ENCODE results near the gene GRIK5.
A peak's percentile ranks its signal among the peaks of the same experiment; 100 is the strongest.

The GRIK5 gene

DNA sequence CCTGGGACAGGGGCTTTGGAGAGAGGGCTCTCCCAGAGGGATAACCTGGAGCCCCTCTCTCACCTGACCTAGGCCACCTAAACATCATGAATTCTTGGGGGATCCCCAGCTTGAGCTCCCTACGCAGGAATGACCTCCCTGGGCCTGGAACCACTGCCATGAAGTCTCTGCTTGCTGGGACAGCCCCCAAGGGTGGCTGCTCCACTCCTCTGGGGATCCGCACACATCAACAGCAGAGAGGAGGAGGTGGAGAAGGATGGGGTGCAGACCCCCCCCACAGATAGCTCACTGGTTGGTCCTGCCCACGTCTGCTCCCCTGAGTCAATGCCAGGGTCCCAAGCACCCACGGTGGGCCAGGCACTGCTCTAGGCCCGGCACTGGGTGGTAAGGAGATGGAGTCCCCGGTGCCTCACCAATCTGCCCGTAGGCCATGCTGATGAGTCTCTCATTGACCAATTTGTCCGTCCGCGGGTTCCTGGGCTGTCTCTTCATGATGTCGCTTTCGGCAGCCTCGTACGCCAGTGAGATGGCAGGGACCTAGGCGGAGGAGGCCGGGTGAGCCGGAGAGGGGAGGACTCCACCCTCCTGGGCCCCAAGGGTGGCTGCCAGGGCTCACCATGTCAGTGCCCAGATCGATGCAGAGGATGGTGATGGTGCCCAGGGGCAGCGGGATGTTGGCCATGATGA is 100.1 kb downstream of the GRIK5 start:
- no peak for DNase-seq (ENCODE audit: low read depth, low spot score)
- H3K36me3 ChIP-seq (ENCODE audit: control insufficient read depth, insufficient read depth, low read length) = peaks cover 6% of the 10 kb centered on the region
- H3K4me3 ChIP-seq (ENCODE audit: low read length) = no peak overlapping the region
- WGBS (ENCODE audit: insufficient coverage, insufficient read length) = no CpG with 5 or more reads among the region's 19 CpGs
- no peaks in the 10 kb centered on the region for H3K9me3 ChIP-seq (ENCODE audit: control insufficient read depth, insufficient read depth, low read length)
- H3K4me1 ChIP-seq (ENCODE audit: control insufficient read depth, insufficient read depth, low read length) = no peaks in the 10 kb centered on the region
- no peaks in the 10 kb centered on the region for H3K27me3 ChIP-seq (ENCODE audit: control insufficient read depth, insufficient read depth, low read length)
- no peak overlapping the region for H3K27ac ChIP-seq (ENCODE audit: low read length)

DNA sequence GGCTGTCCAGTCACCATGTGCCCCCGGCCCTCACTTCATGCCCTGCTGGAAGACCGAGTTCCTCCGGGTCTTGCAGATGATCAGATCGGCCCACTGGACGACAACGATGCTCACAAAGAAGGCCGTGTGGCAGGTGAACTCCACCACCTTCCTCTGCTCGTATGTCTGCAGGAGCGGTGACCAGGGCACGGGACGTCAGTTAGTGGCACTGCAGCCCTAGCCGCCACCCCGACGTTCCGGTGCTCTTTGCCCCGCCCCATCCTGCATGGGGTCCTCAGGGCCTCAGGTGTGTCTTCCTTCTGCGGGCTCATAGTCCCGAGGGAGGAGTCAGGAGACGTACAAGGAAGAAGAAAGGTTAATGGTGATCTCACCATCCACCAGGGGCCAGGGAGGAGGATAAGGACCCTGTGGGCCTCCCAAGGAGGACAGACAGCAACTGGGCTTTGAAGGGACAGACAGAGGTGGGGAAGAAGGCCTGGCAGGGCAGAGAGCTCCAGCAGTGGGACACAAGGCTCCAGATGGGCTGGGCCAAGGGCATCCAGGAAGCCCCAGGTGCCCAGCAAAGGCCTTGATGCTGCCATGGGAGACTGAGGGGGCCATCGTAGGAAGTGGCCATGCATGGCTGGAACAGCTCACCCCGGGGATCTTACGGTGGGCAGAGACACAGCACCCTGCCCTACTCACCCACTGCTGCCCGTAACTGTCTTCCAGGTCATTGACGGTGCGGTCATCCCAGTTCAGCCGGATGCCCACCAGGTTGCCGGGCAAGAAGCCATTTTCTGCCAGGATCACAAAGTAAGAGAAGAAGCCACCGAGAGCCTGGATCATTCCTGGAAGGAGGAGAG is 101.0 kb downstream of the GRIK5 start:
- peaks cover 6% of the 10 kb centered on the region for H3K36me3 ChIP-seq (ENCODE audit: control insufficient read depth, insufficient read depth, low read length)
- DNase-seq (ENCODE audit: low read depth, low spot score) = no peak
- H3K4me1 ChIP-seq (ENCODE audit: control insufficient read depth, insufficient read depth, low read length) = no peaks in the 10 kb centered on the region
- H3K4me3 ChIP-seq (ENCODE audit: low read length) = no peak overlapping the region
- no CpG with 5 or more reads among the region's 28 CpGs for WGBS (ENCODE audit: insufficient coverage, insufficient read length)
- no peaks in the 10 kb centered on the region for H3K27me3 ChIP-seq (ENCODE audit: control insufficient read depth, insufficient read depth, low read length)
- H3K9me3 ChIP-seq (ENCODE audit: control insufficient read depth, insufficient read depth, low read length) = no peaks in the 10 kb centered on the region
- no peak overlapping the region for H3K27ac ChIP-seq (ENCODE audit: low read length)

DNA sequence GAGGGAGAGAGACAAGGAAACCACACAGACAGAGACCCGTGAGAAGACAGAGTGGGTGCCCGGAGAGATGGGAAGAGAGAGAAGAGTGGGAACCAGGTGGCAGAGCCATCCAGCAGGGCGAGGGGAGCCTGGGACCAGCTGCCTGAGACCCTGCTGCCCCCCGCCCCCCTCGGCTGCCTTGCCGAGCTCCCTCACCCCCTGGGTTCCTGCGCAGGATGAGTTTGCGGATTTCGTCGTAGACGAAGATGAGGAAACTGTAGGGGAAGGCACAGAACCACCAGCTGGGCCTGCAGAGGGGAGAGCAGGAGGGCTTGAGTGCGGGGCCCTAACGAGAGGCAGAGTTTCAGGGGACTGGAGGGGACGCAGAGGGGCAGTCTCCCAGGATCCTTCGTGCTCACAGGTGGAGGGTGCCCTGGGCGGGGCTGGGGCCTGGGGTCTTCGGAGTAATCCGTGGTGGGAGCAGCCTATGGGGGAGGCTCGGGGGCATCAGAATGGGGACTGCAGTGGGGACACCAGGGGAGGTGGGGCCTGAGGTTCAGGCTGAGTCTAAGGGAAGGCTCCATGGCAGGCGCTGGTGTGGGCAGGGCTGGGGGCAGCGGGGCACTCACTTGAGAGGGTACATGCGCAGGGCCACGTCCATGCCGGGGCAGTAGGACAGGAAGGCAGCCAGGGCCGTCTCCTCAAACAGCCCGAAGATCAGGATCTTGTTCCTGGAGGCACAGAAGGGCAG is 102.8 kb downstream of the GRIK5 start:
- H3K27ac ChIP-seq (ENCODE audit: low read length) = no peak overlapping the region
- peaks cover 6% of the 10 kb centered on the region for H3K36me3 ChIP-seq (ENCODE audit: control insufficient read depth, insufficient read depth, low read length)

DNA sequence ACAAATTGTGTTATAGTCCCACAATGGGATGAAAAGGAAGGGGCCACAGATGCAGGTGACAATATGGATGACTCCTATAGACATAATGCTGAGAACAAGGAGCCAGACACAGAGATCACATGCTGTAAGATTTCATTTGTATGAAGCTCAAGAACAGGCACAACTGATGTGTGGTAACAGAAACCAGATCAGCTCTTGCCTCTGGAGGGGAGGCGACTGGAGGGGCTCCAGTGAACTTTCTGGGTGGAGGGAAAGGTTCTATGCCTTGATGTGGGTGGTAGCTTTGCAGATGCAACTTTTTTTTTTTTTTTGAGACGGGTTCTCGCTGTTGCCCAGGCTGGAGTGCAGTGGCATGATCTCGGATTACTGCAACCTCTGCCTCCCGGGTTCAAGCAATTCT is 104.9 kb downstream of the GRIK5 start:
- H3K27me3 ChIP-seq (ENCODE audit: control insufficient read depth, insufficient read depth, low read length) = no peaks in the 10 kb centered on the region
- H3K9me3 ChIP-seq (ENCODE audit: control insufficient read depth, insufficient read depth, low read length) = no peaks in the 10 kb centered on the region
- no peak overlapping the region for H3K27ac ChIP-seq (ENCODE audit: low read length)
- no peaks in the 10 kb centered on the region for H3K4me1 ChIP-seq (ENCODE audit: control insufficient read depth, insufficient read depth, low read length)
- no CpG with 5 or more reads among the region's 5 CpGs for WGBS (ENCODE audit: insufficient coverage, insufficient read length)
- DNase-seq (ENCODE audit: low read depth, low spot score) = no peak
- no peak overlapping the region for H3K4me3 ChIP-seq (ENCODE audit: low read length)
- H3K36me3 ChIP-seq (ENCODE audit: control insufficient read depth, insufficient read depth, low read length) = peaks cover 4% of the 10 kb centered on the region

More for the DNA sequence above, 102.8 kb downstream of the GRIK5 start:
- Histone ChIP-seq H3K27me3 (ENCODE audit: control insufficient read depth, insufficient read depth, low read length) (no peaks in the 10 kb centered on the region), H3K9me3 (ENCODE audit: control insufficient read depth, insufficient read depth, low read length) (no peaks in the 10 kb centered on the region), H3K4me3 (ENCODE audit: low read length) (no peak overlapping the region), H3K4me1 (ENCODE audit: control insufficient read depth, insufficient read depth, low read length) (no peaks in the 10 kb centered on the region)
- no CpG with 5 or more reads among the region's 26 CpGs for WGBS (ENCODE audit: insufficient coverage, insufficient read length)
- no peak for DNase-seq (ENCODE audit: low read depth, low spot score)

DNA sequence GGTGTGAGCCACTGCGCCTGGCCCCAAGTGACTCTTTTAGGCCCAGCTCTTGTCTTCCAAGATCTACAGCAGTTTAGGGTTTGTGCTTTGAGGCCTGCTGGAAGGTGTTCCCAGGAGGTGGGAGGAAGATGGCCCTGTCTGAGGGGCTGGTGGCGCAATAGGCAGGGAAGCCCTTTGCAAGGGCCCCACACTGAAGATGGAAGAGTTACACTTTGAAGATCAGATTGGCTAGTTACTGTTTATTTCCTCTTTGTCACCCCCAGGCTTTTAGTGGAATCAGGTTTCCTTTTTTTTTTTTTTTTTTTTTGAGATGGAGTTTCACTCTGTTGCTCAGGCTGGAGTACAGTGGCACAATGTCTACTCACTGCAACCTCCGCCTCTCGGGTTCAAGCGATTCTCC is 109.0 kb downstream of the GRIK5 start:
- Histone ChIP-seq H3K4me3 (ENCODE audit: low read length) (no peak overlapping the region), H3K36me3 (ENCODE audit: control insufficient read depth, insufficient read depth, low read length) (peaks cover 4% of the 10 kb centered on the region), H3K27ac (ENCODE audit: low read length) (no peak overlapping the region), H3K9me3 (ENCODE audit: control insufficient read depth, insufficient read depth, low read length) (no peaks in the 10 kb centered on the region), H3K27me3 (ENCODE audit: control insufficient read depth, insufficient read depth, low read length) (no peaks in the 10 kb centered on the region), H3K4me1 (ENCODE audit: control insufficient read depth, insufficient read depth, low read length) (peaks cover 5% of the 10 kb centered on the region)
- no peak for DNase-seq (ENCODE audit: low read depth, low spot score)
- no CpG with 5 or more reads among the region's 5 CpGs for WGBS (ENCODE audit: insufficient coverage, insufficient read length)

DNA sequence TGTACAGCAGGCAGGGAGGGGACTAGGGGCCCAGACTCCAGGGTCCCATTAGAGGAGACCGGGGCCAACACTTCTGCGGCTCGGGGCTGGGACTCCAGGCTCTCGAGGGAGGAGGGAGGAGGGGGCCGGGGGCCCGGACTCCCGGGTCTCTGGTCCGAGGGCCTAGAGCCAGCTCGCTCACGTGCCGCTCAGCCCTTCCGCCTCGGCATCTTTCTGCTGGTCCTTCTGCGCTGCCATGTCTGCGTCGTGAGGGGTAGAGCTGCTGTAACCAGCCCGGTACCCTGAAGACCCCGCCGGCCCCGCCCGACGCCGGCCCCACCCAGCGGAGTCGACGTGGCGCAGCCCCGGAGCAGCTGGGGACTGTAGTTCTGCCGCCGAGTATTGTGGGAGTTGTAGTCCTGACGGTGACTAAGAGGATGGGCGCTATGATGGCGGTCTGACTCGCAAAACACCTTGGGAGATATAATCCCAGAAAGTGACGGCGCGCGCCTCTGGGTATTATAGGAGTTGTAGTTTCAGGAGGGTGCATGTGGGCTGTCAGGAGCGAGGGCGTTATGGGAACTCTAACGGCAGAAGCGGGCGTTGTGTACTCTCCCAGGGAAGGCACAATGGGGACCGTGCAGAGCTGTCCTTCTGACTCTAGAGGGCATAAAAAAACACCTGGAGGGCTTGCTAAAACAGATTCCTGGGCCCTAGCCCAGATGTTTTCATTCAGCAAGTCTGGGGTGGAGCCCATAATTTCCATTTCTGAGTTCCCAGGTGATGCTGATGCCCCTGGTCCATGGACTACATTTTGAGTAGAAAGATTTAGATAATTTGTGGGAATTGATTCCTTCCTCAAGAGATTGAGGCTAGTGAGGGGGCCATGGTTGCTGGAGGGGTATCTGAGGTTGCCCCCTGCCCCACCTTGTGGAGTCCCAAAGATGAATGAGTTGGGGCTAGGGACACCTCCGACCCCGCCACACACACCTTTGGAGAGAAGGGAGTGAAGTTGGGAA is 110.7 kb downstream of the GRIK5 start, which contains the start of gene RABAC1:
Gene RABAC1, minus strand, starts transcription at position 266 of the 998 bp plus-strand sequence. Its CDS starts 29 bp downstream, at position 237.
- H3K9me3 ChIP-seq (ENCODE audit: control insufficient read depth, insufficient read depth, low read length) = no peaks in the 10 kb centered on the region
- H3K4me3 ChIP-seq (ENCODE audit: low read length) = peak within 1 kb of the TSS; percentile 78
- H3K27me3 ChIP-seq (ENCODE audit: control insufficient read depth, insufficient read depth, low read length) = no peaks in the 10 kb centered on the region
- peaks cover 4% of the 10 kb centered on the region for H3K36me3 ChIP-seq (ENCODE audit: control insufficient read depth, insufficient read depth, low read length)
- peaks cover 5% of the 10 kb centered on the region for H3K4me1 ChIP-seq (ENCODE audit: control insufficient read depth, insufficient read depth, low read length)
- peak; percentile 93 for DNase-seq (ENCODE audit: low read depth, low spot score)
- no peak within 1 kb of the TSS for H3K27ac ChIP-seq (ENCODE audit: low read length)
- no CpG with 5 or more reads among the region's 46 CpGs for WGBS (ENCODE audit: insufficient coverage, insufficient read length)

DNA sequence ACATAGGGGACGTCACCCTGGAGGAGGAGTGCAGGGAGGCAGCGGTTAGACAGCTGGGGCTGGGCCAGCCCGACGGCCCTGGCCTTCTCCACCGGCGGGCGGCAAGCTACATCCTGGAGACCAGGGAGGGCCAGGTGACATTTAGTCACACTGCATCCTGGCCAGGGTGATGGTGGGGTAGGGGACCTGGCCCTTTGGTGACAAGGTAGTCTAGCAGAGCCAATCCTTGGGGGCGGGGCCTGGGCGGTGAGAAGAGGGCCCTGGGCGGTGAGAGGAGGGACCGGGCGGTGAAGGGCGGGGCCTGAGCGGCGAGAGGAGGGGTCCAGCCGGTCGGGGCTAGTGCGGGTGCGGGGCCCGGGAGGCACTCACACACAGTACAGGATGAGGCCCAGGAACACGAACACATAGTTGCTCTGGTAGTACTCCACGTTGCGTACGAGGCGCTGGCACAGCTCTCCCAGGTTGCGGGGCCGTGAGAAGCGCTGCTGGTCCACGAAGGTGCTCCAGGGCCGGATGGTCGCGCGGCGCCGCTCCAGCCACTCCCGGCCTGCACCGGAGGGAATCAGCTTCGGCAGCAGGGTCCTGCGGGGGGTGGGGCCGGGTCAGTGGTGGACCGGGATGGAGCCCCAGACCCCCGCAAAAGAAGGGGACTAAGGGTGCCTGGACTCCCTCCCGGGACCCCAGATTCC is 111.5 kb downstream of the GRIK5 start:
- Histone ChIP-seq H3K4me3 (ENCODE audit: low read length) (peak overlapping the region; percentile 78), H3K27me3 (ENCODE audit: control insufficient read depth, insufficient read depth, low read length) (no peaks in the 10 kb centered on the region), H3K4me1 (ENCODE audit: control insufficient read depth, insufficient read depth, low read length) (peaks cover 5% of the 10 kb centered on the region), H3K27ac (ENCODE audit: low read length) (no peak overlapping the region), H3K9me3 (ENCODE audit: control insufficient read depth, insufficient read depth, low read length) (no peaks in the 10 kb centered on the region), H3K36me3 (ENCODE audit: control insufficient read depth, insufficient read depth, low read length) (peaks cover 4% of the 10 kb centered on the region)
- WGBS (ENCODE audit: insufficient coverage, insufficient read length) = no CpG with 5 or more reads among the region's 43 CpGs
- peak; percentile 47 for DNase-seq (ENCODE audit: low read depth, low spot score)

DNA sequence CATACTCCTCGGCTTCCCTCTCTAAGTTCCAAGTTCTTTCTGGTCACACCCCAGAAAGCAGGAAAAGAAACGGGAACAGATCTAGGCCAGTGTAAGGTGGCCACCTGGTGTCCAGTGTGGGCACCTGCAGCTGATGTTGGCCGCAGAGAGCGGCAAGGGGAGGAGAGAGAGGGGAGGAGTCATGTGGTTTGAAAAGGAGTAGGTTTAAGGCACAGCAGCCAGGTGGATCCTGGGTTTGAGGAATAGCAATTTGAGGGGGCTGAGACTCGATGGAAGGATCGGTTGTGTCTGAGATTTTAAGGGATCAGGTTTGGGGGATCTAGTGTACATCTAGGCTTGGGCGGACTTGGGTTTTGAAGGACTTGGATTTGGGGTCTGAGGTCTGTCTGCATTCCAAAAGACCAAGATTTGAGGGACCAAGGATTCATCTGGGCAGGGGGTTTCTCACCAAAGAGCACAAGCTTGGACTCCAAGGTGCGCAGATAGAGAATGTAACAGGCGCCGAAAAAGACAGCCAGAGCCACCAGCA is 112.1 kb downstream of the GRIK5 start:
- Histone ChIP-seq H3K36me3 (ENCODE audit: control insufficient read depth, insufficient read depth, low read length) (peaks cover 4% of the 10 kb centered on the region), H3K4me3 (ENCODE audit: low read length) (peak overlapping the region; percentile 78; the same call in 1 of the 2 replicates), H3K9me3 (ENCODE audit: control insufficient read depth, insufficient read depth, low read length) (no peaks in the 10 kb centered on the region), H3K27me3 (ENCODE audit: control insufficient read depth, insufficient read depth, low read length) (no peaks in the 10 kb centered on the region), H3K27ac (ENCODE audit: low read length) (no peak overlapping the region), H3K4me1 (ENCODE audit: control insufficient read depth, insufficient read depth, low read length) (peaks cover 5% of the 10 kb centered on the region)
- DNase-seq (ENCODE audit: low read depth, low spot score) = peak; percentile 86
- no CpG with 5 or more reads among the region's 10 CpGs for WGBS (ENCODE audit: insufficient coverage, insufficient read length)

DNA sequence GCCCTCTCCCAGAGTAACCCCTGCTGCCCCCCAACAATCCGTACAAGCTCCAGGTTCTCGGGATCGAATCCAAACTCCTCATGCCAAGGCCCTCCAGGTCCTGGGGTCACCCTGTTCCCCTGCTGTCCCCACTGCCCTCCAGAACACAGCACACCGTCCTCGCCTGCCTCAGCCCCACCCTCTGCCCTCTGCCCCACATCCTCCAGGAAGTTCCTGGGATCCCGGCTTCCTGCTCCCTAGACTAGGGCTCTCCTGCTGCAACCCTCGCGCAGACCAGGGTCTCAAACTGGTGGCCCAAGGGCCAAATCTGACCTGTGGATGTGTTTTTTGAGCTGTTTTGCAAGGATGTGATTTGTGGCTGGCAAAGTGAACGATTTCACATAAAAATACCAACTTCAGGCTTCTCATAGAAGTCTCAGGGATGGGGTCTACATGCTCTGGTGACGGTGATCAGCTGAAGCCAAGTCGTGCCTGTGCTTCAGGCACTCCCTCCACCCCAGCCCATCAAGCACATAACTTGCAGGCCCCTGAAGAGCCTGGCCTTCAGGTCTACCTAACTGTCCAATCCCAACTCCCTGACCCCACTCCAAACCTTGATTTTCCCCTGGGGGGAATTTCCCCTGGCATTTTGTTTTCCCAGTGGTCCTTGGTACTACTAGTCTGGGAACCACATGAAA is 112.7 kb downstream of the GRIK5 start:
- no CpG with 5 or more reads among the region's 11 CpGs for WGBS (ENCODE audit: insufficient coverage, insufficient read length)
- H3K4me3 ChIP-seq (ENCODE audit: low read length) = no peak overlapping the region

More for the DNA sequence above, 112.7 kb downstream of the GRIK5 start:
- H3K36me3 ChIP-seq (ENCODE audit: control insufficient read depth, insufficient read depth, low read length) = peaks cover 4% of the 10 kb centered on the region
- DNase-seq (ENCODE audit: low read depth, low spot score) = no peak
- H3K27me3 ChIP-seq (ENCODE audit: control insufficient read depth, insufficient read depth, low read length) = no peaks in the 10 kb centered on the region
- peaks cover 5% of the 10 kb centered on the region for H3K4me1 ChIP-seq (ENCODE audit: control insufficient read depth, insufficient read depth, low read length)
- H3K9me3 ChIP-seq (ENCODE audit: control insufficient read depth, insufficient read depth, low read length) = no peaks in the 10 kb centered on the region
- H3K27ac ChIP-seq (ENCODE audit: low read length) = no peak overlapping the region
